Measurements from ENCODE around the gene C10orf90. TPM values are rescaled to one million over a fixed set of nuclear protein-coding genes. Genes with fewer than 3 reads are reported as not detected.

Gene C10orf90
- total RNA-seq, 1 experiment from 2014 or later = not detected

GRCh38 chr10:126437635-126438406 is 232.7 kb downstream of the C10orf90 start:
- Mint-ChIP-seq H3K4me1 (peaks cover 0 to 3% of the 10 kb centered on the region in 2 experiments; a peak in 1 of 4 replicates), H3K9me3 (peaks cover 0 to 8% of the 10 kb centered on the region in 2 experiments; a peak in 4 of 5 replicates), H3K36me3 (ENCODE audit: insufficient read depth in 1 of 3, low read depth in 3 of 3) (peaks cover 0 to 4% (median 0%) of the 10 kb centered on the region in 3 experiments; a peak in 3 of 7 replicates), H3K27ac (no peak overlapping the region), H3K27me3 (ENCODE audit: low read depth) (no peaks in the 10 kb centered on the region), H3K4me3 (no peak overlapping the region)
- Histone ChIP-seq H2BK12ac (ENCODE audit: insufficient read length, low read depth, low read length) (no peak overlapping the region), H3K9ac (ENCODE audit: extremely low read depth, insufficient read length, low read length) (no peak overlapping the region), H3K79me2 (ENCODE audit: insufficient read depth, low read length) (no peaks in the 10 kb centered on the region), H2BK5ac (ENCODE audit: insufficient read length, low read length) (no peak overlapping the region), H3K23ac (ENCODE audit: insufficient read length, low read depth, low read length) (no peak overlapping the region), H4K20me1 (ENCODE audit: control insufficient read depth, insufficient read depth, insufficient read length) (no peaks in the 10 kb centered on the region), H3K27ac (ENCODE audit: insufficient read length, low read depth, low read length) (no peak overlapping the region), H2AK5ac (ENCODE audit: insufficient read length, low read length) (no peak overlapping the region), H3T11ph (ENCODE audit: low read length) (no peak overlapping the region), H4K91ac (ENCODE audit: insufficient read length, low read depth, low read length) (no peak overlapping the region), H4K5ac (ENCODE audit: insufficient read length, low read depth, low read length) (no peak overlapping the region), H3K79me1 (ENCODE audit: insufficient read depth, low read depth, low read length, poor library complexity, severe bottlenecking) (no peaks in the 10 kb centered on the region), H3K4ac (ENCODE audit: low read depth, low read length) (no peak overlapping the region), H3K56ac (ENCODE audit: insufficient read length, low read depth, low read length) (no peak overlapping the region), H3K23me2 (ENCODE audit: insufficient read length, low read depth, low read length, poor library complexity, severe bottlenecking) (no peaks in the 10 kb centered on the region), H2AFZ (ENCODE audit: low read length) (no peak overlapping the region), H3K14ac (ENCODE audit: insufficient read depth, low read length) (no peak overlapping the region), H2BK20ac (ENCODE audit: low read depth, low read length, poor library complexity, severe bottlenecking) (no peak overlapping the region), H3K27me3 (ENCODE audit: insufficient read depth, low read length) (no peaks in the 10 kb centered on the region), H2BK15ac (ENCODE audit: low read depth, low read length) (no peak overlapping the region), H3K4me1 (ENCODE audit: insufficient read depth, low read length) (no peaks in the 10 kb centered on the region), H2BK120ac (ENCODE audit: low read depth, low read length, poor library complexity, severe bottlenecking) (no peak overlapping the region), H3K4me2 (ENCODE audit: insufficient read depth, insufficient read length, low read length) (no peak overlapping the region), H3K18ac (ENCODE audit: insufficient read length, low read depth, low read length) (no peak overlapping the region), H3K9me3 (ENCODE audit: control insufficient read depth, low read depth, low read length) (no peaks in the 10 kb centered on the region), H4K8ac (replicated peaks; ENCODE audit: insufficient read length, low read depth, low read length) (no peak overlapping the region)
- DNase-seq = no peak
- TF ChIP-seq, protein P1, sequence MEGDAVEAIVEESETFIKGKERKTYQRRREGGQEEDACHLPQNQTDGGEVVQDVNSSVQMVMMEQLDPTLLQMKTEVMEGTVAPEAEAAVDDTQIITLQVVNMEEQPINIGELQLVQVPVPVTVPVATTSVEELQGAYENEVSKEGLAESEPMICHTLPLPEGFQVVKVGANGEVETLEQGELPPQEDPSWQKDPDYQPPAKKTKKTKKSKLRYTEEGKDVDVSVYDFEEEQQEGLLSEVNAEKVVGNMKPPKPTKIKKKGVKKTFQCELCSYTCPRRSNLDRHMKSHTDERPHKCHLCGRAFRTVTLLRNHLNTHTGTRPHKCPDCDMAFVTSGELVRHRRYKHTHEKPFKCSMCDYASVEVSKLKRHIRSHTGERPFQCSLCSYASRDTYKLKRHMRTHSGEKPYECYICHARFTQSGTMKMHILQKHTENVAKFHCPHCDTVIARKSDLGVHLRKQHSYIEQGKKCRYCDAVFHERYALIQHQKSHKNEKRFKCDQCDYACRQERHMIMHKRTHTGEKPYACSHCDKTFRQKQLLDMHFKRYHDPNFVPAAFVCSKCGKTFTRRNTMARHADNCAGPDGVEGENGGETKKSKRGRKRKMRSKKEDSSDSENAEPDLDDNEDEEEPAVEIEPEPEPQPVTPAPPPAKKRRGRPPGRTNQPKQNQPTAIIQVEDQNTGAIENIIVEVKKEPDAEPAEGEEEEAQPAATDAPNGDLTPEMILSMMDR (conservative IDR thresholded peaks at IDR 0.05) = no peak
- WGBS (ENCODE audit: extremely low coverage, insufficient read length, low lambda C conversion rate) = no CpG with 5 or more reads among the region's 2 CpGs

Data from H9 (cell line).